GM19467 (cell line): ENCODE measurements around the gene ENTPD8.

Experiments used
- ATAC-seq: cut with Tn5 transposase; IDR thresholded peaks from one replicate; pipeline ENCODE4 v1.9.1; 2021; ENCODE audit warnings: mild to moderate bottlenecking, moderate library complexity; ENCODE audit not compliant: unreplicated experiment

ENTPD8 gene

DNA sequence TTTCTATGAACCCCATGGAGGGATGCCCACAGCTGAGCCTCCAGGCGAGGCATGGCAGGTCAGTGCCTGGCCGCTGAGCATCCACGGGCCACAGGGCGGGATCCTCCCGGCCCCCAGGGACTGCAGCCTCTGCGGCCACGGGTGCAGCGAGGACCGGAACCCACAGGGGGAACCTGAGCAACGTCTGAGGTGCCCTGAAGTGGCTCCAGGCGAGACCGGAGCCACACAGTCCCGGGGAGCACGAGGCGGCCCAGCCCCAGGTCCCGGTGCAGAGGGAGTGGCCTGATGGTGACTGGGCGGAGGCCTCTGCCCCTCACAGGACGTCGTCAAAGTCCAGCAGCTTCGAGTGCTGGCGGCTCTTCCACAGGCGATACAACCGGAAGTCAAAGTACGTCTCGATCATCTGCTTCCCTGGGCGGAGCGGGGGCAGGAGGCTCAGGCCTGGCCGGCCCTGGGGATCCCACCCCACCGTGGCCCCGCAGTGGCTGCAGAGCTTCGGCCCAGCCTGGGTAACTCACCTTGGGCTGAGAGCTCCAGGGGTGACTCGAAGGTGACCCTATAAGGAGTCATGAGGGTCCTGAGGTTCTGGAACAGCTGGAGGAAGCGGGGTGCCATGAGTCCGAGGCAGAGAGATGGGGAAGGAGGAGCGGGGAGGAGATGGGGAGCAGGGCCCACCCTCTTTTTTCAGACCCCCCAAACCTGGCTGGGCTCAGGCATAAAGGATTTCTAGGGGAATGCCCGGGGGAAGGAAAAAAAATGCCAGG is 8.1 kb upstream of the ENTPD8 start:
- ATAC-seq: no peak

DNA sequence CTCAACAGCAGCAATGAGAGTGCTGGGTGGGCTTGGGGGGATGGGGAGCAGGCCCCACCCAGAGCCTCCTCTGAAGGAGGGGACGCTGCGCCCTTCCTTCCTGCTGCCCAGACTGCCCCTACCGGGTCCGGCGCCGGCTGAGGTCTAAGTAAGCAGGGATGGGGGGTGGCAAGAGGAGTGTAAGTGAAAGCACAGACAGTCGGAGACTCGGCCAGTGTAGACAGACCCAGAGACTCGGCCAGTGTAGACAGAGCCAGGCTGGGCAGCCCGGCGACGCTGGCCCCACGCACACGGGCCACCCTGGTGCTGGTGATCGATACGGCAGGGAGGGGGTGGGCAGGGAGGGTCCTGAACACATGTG is 7.4 kb upstream of the ENTPD8 start:
- ATAC-seq: no peak

DNA sequence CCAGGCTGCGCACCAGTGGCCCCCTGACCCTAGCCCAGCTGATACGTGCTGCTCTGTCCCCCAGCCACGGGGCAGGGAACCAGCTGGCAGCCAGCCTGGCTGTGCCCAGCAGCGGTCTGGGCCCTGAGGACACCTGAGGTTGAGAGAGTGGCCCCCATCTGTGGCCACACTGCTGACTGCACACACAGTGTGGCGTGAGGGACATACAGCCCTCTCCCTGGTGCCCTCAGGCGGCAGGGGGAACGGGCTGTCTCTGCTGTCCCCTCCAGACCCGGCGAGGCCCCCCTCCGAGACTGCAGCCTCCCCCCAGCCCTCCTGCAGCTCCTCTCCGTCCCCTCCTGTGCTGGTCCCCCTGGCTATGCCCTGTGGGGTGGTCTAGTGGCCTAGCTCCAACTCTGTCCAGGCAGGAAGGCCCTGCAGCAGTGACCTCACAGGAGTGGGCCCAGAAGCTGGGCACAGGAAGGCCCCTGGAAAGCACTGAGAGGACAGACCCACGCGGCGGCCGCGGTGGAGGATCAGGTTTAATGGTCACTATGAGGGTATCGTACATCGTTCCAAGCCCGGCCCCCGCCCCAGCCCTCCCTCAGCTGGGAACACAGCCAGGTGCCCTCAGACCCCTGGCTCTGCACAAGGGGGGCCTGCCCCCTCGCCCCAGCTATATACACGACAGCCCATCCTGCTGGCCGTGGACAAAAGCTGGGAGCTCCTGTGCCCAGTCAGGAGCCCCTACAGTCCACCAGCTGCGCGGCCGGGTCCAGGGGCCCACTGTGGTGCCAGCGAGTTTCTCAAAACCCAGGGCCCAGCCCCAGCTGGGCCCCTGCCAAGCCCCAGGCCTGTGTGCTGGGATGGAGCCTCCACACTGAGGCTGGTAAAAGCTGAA is 6.8 kb upstream of the ENTPD8 start:
- ATAC-seq: no peak

DNA sequence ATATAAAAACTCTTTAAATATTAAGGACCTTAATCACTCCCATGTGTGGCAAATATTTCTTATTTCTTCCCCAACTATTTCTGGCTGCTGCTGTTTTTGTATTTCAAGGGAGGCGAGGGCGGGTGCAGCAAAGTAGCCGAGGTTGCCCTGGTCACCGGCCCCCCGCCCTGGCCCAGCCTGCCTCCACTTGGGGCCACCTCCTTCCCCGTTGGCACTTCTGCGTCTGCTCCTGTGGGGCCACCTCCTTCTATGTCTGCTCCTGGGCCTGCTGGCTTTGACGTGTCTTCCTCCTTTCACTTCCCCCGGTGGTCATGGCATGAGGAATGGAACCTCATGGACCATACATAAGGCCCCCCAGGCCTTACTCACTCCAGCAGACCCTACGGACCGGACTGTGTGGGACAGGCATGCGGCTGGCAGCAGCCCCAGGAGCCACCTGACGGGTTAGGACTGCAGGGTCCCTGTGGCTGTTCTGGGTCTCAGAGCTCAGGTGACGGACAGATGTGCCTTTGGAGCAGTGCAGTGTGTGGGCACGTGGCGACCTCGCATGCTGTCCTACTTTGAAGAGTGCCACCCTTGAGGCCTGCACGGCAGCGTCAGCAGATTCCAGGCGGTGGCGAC is 5.8 kb upstream of the ENTPD8 start:
- ATAC-seq: no peak

DNA sequence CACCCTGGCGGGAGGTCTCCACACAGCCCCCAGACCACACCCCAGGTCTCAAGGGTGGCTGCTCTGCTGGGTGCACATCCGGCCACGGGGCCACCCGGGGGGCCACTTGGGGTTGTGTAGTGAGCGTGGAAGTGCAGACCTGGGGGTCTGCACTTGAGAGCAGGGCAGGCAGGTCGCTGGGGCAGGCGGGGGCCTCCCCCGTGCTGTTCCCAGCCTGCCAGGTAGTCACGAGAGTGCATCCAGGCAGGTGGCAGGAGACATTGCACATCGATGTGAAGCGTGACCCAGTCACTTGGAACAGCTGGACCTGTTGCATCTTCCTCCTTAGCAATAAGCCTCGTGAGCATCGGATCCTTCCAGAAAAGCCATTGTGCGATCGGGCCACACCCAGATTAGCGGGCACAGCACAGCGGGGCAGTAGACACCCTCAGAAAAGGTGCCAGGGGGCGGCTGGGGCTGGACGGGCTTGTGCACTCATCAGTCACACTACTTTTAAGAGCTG is 4.8 kb upstream of the ENTPD8 start:
- no peak for ATAC-seq

DNA sequence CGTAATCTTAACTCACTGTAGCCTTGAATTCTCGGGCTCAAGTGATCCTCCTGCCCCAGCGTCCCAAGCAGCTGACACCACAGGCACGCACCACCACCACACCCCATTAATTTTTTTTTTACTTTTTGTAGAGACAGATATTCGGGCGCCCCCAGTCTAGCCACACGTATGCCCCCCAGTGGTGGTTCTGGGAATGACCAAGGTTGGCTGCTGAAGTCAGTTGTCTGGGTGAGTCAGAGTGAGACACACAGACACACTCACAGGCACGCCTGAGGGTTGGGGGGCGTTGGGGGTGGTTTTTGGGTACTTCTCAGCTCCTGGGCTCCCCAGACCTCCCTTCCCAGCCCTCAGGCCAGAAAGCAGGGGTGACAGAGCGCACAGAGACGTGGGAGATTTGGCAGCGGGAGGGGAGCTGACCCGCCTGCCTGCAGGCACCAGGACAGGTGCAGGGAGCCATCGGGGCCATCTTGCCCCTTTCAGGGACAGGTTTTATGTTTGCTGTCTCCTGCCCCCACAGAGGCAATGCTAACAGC is 4.2 kb upstream of the ENTPD8 start:
- ATAC-seq: no peak

DNA sequence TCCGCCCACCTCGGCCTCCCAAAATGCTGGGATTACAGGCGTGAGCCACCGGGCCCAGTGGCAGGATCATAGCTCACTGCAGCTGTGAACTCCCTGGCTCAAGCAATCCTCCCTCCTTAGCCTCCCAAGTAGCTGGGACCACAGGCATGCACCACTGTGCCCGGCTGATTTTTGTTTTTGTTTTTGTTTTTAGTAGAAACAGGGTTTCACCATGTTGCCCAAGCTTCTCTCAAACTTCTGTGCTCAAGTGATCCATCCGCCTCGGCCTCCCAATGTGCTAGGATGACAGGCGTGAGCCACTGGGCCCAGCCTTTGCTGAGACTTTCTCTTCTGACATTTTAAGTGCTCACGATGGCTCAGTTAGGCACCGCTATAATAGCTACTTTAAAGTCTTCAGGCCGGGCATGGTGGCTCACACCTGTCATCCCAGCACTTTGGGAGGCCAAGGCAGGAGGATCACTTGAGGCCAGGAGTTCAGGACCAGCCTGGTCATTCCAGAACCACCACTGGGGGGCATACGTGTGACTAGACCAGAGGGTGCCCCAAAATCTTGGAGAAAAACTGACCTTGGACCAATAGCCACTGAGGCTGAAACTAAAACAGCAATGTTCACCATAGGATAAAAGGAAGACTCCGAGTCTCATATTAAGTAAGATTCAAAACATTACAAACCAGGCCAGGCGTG is 3.1 kb upstream of the ENTPD8 start:
- no peak for ATAC-seq

DNA sequence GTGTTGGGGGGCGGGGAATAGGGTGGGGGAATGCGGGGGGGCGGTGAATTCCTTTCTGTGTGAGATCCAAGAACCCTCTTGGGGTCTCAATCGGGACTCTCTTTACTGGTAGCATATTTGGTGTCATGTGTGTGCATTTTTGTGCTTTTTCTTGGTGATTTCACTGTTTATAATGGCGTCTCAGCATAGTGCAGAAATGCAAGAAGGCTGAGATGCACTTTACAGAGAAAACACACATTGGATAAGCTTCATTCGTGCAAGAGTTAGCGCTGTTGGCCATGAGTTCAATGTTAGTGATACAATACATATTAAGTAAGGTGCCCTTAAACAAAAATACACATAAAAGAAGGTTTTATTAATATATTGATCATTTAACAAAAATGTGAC is 771 bp upstream of the ENTPD8 start:
- no peak for ATAC-seq

DNA sequence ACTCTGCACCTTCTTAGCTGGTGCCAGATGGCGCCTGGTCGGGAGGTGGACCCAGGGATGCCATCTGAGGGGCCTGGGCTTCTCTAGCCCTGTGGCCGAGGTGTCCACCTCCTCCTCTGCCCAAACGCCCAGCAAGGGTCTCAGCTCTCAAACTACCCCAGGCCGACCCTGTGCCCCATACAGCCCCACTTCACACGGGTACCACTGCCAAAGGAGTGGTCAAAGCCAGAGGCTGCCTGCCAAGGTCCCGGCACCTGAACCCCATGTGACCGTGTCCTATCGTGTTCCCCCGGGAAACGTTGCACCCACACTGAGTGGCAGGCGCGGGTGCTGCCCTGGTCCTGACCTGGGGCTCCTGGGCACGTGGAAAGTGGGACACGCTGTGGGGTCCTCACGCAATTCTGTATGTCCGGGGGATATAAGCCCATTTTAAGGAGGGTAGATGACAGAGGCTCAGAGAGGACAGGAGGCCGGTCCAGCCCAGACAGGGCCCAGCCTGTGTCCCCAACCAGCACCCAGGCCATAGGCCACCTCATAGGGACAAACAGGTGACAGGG is 1.9 kb downstream of the ENTPD8 start:
- ATAC-seq: no peak

DNA sequence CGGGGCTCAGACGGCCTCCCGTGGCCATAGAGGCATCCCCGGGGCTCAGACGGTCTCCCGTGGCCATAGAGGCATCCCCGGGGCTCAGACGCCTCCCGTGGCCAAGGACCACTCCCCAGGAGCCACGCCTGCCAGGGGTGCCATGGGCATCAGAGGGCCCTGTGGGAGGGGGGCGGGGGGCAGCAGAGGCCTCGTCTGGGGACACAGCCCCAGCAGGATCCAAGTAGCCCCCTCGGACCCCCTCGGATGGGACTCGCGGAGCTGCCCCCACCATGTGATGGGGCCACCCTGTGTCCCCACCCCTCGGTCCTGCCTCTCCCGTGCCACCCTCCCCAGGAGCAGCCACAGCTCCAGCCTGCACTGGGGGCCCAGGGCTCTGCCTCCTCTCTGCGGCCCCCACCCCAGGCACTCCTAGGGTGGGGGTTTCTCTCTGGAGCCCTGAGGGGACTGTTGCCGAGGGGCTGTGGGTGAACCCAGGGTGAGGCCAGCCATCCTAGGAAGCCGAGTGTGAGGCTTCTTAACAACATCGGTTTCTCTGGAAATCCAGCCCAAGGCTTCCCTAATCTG is 2.5 kb downstream of the ENTPD8 start:
- ATAC-seq: no peak

DNA sequence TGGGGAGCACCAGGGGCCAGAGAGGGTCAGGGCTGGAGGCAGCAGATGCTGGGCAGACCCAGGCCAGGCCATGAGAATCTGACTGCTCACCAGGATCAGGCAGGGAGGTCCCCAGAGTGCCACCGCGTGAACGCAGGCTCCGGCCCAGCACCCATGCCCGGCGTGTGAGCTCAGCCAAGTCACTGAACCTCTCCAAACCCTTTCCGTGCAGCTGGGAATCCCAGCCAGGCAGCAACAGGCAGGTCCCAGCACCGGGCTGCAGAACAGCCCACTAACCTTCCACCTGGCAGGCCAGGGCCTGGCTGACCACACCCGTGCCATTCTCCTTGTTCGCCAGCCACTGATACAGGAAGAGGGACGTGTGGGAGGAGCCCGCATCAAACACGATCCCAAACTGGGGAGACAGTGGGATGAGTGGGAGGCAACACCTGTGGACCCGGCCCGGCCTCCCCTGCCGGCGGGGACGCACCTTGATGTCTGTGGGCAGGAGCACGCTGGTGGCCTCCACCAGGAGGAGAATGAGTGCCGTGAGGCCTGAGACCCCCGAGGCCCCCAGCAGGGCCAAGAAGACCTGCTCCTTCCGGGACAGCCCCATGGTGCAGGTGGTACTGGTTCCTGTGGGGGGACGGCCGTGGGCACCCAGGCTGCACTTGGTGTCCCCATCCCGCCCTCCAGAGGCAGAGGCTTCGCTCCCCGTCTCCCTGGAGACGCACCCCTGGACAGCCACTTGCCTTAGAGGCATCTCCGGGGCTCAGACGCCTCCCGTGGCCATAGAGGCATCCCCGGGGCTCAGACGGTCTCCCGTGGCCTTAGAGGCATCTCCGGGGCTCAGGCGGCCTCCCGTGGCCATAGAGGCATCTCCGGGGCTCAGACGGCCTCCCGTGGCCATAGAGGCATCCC is 3.2 kb downstream of the ENTPD8 start:
- ATAC-seq: no peak

DNA sequence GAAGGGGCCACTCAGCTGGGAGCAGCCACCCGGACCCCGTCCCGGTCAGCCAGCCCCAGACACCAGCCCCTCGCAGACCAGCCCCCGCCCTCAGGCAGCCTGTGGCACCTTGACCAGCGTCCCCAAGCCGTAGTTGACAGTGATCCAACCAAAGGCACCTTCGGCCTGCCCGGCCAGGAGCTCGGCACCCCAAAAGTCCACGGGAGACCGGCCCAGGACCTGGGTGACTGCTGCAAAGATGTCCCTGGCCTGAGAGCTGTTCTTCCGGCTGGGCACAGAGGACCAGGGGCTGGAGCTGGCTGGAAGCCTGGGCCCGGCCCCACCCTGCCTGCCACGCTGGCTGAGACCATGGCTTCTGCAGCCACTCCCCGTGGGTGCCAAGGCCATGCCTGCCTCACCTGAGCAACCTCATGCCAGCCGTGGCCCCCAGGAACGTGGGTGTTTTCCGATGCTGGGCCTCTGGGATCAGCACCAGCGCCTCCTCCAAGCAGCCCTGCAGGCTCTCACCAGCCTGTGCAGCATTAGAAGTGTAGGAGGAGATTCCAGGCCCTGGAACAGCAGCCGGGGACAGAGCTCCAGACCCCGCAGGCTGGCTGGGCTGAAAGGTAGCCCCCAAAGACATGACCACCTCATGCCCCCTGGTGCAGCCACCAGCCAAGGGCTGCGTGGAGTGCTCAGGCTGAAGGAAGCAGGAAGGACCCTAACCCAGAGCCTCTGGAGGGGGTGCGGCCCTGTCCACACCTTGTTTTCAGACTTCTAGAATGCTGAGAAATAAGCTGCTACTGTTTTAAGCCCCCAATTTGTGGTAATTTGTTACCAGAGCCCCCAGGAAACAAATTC is 4.2 kb downstream of the ENTPD8 start:
- ATAC-seq: no peak

DNA sequence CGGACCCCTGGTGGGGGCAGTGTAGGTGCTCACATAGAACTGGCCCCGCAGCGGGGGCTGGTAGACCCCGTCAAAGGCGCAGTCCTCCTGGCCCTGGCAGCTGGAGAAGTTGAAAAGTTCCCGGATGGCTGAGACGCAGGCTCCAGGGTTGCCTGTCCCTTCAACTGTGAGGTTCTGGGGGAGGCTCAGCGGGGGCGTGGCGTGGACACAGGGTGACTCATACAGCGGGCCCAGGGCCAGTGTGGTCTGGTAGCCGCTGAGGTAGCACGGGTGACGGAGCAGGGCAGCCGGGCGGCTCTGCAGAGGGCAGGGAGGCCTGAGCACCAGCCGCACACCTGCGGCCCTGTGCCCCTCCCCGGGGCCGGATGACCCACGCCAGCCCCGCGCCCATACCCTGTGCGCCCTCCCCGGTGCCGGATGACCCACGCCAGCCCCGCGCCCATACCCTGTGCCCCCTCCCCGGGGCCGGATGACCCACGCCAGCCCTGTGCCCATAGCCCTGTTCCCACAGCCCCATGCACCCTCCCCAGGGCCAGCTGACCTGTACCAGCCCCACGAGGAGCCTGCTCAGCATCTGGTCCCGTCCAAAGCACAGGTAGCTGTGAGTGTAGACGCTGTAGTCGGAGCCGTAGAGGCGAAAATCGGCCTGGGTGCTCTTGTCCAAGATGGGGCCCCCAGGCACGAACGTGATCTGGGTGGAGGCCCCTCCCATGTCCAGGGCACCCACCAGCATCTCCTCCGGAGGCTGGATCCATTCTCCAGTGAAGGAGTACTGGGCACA is 5.0 kb downstream of the ENTPD8 start:
- no peak for ATAC-seq

DNA sequence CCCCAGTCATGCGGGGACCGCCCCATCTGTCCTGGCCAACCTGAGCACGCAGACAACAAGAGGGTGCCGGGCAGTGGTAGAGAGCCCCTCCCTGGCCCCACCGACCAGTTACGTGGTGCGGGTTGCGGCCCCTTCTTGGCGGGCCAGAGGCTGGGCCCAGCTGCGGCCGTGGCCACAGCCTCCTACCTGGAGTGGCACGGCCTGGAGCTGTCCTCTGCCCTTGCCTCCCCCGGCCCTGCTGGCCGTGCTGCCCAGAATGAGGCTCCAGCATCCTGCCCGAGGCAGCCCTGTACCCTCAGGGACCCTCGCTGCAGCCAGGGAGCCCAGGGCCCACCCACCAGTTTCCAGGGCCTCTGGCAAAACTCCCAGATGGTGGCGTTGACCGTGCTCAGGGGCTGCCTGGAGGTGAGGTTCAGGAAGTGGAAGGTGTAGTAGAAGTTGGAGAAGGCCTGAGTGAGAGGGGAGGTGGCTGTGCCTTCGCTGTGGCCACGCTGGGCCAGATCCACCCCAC is 5.7 kb downstream of the ENTPD8 start:
- no peak for ATAC-seq

DNA sequence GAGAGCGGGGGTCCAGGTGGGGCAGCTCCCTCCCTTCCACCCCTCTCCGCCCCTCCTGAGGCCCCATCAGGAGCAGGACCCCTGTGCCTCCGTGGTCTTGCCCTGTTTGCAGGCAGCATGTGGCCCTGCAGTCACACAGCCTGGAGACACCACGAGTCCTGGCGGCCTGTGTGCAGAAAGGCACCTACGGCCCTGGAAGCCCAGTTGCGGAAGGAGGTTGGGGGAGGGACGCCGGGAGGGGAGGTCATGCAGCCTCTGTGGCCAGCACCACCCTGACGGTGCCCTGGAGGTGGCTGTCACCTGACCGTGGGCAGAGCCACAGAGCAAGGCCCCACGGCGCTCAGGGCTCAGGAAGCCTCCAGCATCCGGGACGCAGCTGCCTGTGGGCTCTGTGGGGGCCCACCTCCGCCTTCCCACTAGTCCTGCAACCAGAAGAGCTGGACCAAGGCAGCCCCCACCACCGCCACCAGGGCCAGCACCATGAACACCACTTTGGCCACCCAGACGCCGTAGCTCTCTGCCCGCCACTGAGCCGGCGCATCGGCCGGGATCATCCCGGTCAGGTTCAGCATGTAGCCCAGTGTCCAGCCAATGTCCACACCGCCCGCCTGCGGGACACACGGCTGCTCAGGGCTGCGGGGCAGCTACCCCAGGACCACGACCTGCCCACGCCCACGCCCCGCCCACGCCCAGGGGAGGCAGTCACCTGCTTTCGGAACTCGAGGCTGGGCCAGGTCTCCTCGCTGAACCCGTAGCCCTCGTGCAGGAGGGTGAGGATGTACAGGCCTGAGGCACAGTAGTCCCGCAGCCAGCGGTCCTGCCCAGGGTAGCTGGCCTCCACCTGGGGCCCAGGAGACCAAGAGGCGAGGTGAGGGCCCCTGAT is 6.4 kb downstream of the ENTPD8 start:
- ATAC-seq: no peak

DNA sequence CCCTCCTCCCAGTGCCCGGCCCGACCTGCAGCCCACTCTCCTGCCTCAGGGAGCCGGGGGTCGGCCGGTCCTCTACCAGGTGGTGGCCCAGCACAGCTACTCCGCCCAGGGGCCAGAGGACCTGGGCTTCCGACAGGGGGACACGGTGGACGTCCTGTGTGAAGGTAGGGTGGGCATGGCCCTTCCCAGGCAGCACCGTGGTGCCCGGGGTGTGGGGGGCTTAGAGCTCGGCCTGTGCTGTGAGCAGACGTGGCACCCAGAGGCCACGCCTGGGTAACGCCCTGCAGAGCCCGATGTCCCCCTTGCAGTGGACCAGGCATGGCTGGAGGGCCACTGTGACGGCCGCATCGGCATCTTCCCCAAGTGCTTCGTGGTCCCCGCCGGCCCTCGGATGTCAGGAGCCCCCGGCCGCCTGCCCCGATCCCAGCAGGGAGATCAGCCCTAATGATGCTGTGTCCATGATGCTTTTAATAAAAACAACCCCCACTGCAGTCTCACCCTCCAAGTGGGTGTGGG is 7.2 kb downstream of the ENTPD8 start:
- no peak for ATAC-seq
